NCI-H2196 treated with DMSO at 0.1 percent for 48 hours (cell line): ENCODE results near the gene PHF21A.
A peak's percentile ranks its signal among the peaks of the same experiment; 100 is the strongest.

Experiments
- DNase-seq: peaks from one replicate; lab custom pipeline; 2025; ENCODE audit not compliant: unreplicated experiment; lab: John Stamatoyannopoulos, UW

The PHF21A gene

GRCh38 chr11:45924036-45924915 is 197.0 kb downstream of the PHF21A start:
- DNase-seq = no peak

- DNase-seq = peak; percentile 43
Observed at GRCh38 chr11:45922425-45923082, 198.7 kb downstream of the PHF21A start, which contains the start of gene LARGE2. Gene LARGE2 (plus strand): TSS chr11:45922656. CDS start chr11:45922883, 227 bp downstream.

GRCh38 chr11:45921561-45922424 is 199.5 kb downstream of the PHF21A start:
- DNase-seq = peak; percentile 68

- DNase-seq = no peak
Observed at GRCh38 chr11:45920531-45921477, 200.4 kb downstream of the PHF21A start.

GRCh38 chr11:45919806-45920530 is 201.3 kb downstream of the PHF21A start:
- DNase-seq = no peak

- DNase-seq = no peak
Observed at GRCh38 chr11:45918962-45919675, 202.1 kb downstream of the PHF21A start.

- DNase-seq = peak; percentile 59
Observed at GRCh38 chr11:45918331-45918941, 202.8 kb downstream of the PHF21A start.

- DNase-seq = peak; percentile 99
Observed at GRCh38 chr11:45917623-45918330, 203.5 kb downstream of the PHF21A start, which contains the start of gene PEX16. Gene PEX16 (minus strand): TSS chr11:45917877. CDS start chr11:45917811, 66 bp downstream.

- no peak for DNase-seq
Observed at GRCh38 chr11:45917286-45917622, 204.0 kb downstream of the PHF21A start.

- DNase-seq = no peak
Observed at GRCh38 chr11:45915446-45915845, 205.8 kb downstream of the PHF21A start.

- DNase-seq = no peak
Observed at GRCh38 chr11:45913942-45914635, 207.2 kb downstream of the PHF21A start.

- no peak for DNase-seq
Observed at GRCh38 chr11:45913514-45913913, 207.7 kb downstream of the PHF21A start.

GRCh38 chr11:45910623-45911022 is 210.6 kb downstream of the PHF21A start:
- no peak for DNase-seq

- no peak for DNase-seq
Observed at GRCh38 chr11:45909594-45910475, 211.4 kb downstream of the PHF21A start.

- DNase-seq = no peak
Observed at GRCh38 chr11:45907911-45908370, 213.3 kb downstream of the PHF21A start.

GRCh38 chr11:45906965-45907611 is 214.2 kb downstream of the PHF21A start, which contains the start of gene FREY1:
Gene FREY1 (minus strand): TSS chr11:45907271. CDS start chr11:45907245, 26 bp downstream.
- no peak for DNase-seq
